ENCODE data around the gene RAB19.

Gene RAB19, protein sequence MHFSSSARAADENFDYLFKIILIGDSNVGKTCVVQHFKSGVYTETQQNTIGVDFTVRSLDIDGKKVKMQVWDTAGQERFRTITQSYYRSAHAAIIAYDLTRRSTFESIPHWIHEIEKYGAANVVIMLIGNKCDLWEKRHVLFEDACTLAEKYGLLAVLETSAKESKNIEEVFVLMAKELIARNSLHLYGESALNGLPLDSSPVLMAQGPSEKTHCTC

GRCh38 chr7:140403878-140404564 is at the start of gene RAB19:
Gene RAB19 (plus strand): TSS chr7:140404058. CDS start chr7:140407647, 3,589 bp downstream.
- no peak for DNase-seq

- no peak for DNase-seq
These were observed 45.8 kb upstream of the RAB19 start for GRCh38 chr7:140358024-140358411.

DNA sequence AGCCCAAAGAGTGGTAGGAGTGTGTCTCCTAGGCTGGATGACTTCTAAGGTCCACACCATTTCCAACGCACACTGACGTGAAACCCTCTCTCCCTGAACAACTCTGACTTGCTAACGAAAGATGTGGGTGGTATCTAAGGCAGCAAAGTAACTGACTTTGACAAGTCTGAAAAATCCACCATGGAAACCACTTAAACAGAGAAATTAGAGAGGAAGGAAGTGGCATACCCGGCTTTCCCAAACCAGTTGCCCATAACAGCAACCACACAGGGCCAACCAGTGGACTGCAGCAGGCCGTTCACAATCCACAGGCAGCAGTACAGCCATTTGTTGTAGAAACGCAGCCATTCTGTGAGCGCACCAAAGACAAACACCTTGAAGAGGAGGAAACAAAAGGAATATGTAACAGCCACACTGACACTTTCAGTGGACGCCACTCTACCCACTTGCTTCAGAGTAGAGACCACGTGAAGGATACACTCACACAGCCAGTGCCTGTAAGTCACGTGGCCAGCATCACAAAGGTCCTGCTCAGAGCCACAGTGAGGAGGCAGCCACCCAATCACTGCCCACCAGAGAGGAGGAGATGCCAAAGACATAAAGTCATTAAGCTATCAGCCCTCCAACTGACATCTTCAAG is 45.3 kb upstream of the RAB19 start:
- no peak for DNase-seq

- DNase-seq = no peak
These were observed 43.1 kb upstream of the RAB19 start for GRCh38 chr7:140360697-140361229.

DNA sequence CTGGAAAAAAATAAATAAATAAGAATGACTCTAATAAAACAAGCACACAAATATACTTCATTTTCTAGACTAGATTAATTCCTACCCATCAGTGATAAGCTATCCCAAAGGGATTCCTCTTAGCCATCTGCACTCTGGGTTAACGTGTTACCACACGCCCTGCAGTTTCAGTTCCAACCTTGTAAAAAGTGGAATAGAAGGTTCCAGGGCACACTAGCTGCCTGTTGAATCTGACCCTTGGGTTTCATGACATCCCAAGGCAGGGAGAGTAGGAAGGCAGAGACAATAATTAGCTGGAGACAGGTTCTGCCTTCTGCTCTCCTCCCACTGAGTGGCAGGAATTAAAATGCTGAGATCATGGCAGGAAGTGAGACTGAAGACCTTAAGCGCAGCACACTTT is 39.0 kb upstream of the RAB19 start:
- no peak for DNase-seq

GRCh38 chr7:140367528-140367927 is 36.3 kb upstream of the RAB19 start:
- DNase-seq = no peak

GRCh38 chr7:140369294-140369693 is 34.6 kb upstream of the RAB19 start:
- DNase-seq = no peak

- no peak for DNase-seq
These were observed 28.5 kb upstream of the RAB19 start for GRCh38 chr7:140375323-140375722.

GRCh38 chr7:140375892-140376730 is 27.7 kb upstream of the RAB19 start:
- no peak for DNase-seq

DNA sequence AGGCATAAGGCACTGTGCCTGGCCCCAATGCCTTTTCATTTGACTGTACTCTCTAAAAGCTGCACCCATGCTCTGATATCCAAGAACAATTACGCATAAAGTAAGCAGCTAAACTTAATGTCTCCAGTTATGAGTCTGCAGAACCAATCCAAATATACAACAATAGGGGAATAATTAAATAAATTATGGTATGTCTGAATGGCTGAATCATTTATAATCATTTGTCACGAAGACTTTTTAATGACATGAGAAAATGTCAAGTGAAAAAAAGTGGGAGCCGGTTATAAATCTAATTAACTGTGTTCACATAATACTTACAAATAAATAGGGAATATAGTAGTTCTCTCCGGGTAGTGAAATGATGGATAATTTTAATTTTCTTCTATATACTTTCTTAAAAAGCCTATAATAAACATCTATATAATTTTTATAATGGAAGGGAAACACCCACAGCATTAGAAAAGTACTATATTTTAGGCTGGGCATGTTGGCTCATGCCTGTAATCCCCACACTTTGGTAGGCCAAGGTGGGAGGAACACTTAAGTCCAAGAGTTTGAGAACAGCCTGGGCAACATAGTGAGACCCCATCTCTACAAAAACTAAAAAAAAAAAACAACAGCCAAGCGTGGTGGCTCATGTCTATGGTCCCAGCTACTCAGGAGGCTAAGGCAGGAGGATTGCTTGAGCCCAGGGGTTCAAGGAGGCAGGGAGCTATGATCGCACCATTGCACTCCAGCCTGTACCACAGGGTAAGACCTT is 19.7 kb upstream of the RAB19 start:
- DNase-seq = no peak

- no peak for DNase-seq
These were observed 18.8 kb upstream of the RAB19 start for GRCh38 chr7:140384894-140385545.

DNA sequence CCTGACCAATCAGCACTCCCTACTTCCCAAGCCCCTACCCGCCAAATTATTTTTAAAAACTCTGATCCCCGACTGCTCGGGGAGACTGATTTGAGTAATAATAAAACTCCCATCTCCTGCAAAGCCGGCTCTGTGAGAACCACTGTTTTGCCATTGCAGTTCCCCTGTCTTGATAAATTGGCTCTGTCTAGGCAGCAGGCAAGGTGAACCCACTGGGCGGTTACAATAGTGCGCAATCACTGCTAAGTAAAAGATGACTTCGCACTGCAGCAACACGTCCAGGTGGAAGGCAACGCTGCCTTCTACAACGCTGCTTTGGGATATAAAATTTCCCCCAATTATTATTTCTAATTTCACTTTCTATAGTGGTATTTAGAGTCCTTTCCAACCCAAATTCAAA is 14.4 kb upstream of the RAB19 start:
- no peak for DNase-seq

DNA sequence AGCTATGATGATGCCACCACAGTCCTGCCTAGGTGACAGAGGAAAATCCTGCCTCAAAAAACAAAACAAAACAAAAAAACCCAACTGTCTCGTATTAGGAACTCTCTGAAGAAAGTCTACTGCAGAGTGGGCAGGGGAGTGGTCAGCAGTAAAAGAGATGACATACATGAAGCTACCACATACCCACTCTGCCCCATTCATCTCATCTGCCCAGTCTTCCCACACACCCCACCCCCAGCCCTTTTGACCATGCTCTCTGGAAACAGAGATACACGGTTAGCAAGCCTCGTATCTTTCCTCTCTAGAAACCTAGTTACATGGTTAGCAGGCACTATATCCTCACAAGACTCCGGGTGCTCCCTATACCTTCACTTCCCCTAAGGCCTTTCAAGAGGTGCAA is 13.8 kb upstream of the RAB19 start:
- DNase-seq = no peak

DNA sequence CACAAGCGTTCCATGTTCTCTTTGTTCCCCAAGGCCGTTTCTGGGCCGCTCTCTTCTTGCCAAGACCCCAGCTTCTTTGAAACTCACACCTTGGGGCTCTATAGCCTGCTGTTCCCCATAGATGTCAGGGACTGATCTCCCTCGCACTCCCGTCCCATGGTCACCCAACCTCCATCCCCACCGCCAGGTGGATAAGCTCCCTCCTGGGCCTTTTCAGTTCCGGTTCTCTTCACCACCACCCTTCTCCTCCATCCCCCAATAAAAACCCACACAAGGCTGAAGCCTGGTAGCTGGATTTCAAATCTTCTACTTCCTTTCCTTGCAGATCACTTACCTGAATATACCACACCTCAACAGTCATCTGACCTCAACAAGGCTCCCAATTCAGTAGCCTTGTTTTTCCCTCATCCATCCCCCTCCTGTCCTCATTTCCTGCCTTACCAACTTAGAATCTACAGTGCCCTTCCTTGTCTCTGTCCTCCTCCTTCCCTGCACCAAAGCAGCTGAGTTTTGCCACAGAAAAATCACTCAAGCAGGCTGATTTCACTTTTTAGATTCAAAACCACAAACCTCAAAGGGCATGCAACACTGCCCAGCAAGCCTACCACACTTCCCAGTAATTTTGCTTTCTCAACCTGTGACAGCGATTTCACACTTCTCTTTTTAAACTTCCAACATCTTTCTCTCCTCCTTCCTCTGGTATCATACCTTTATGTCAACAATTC is 13.2 kb upstream of the RAB19 start:
- peak; percentile 58 for DNase-seq

DNA sequence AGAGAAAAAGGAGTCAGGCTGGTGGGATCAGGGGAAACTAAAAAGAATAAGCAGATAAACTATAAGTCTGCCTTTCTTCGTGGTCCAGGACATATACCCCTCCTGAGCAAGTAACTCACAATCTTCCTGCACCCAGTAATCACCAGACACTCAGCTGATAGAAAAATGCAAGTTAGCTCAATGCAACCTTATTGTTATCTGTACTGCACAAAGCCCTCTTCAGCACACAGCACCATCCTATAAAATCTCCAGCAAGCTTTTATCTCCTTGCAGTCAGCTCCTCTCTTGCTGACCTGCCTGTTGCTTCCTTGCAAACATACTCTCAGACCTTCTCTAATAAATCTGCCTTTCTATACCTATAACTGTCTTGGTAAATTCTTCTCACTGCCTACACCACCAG is 12.2 kb upstream of the RAB19 start:
- DNase-seq = no peak

GRCh38 chr7:140393756-140394306 is 10.0 kb upstream of the RAB19 start:
- no peak for DNase-seq

GRCh38 chr7:140397784-140398750 is 5.8 kb upstream of the RAB19 start, which contains the start of gene SLC37A3:
Gene SLC37A3 (minus strand): TSS chr7:140398530. CDS start chr7:140382526, 16,004 bp downstream.
- DNase-seq = no peak

DNA sequence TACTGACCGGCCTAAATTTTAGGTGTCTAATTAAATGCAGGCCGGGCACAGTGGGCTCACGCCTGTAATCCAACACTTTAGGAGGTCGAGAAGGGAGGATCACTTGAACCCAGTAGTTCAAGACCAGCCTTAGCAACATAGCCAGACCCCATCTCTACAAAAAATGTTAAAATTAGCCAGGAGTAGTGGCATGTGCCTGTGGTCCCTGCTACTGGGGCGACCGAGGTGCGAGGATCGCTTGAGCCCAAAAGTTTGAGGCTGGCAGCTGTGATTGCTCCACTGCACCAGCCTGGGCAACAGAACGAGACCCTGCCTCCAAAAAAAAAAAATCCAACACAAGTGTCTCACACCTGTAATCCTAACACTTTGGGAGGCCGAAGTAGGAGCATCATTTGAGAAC is 5.0 kb upstream of the RAB19 start:
- DNase-seq = no peak

DNA sequence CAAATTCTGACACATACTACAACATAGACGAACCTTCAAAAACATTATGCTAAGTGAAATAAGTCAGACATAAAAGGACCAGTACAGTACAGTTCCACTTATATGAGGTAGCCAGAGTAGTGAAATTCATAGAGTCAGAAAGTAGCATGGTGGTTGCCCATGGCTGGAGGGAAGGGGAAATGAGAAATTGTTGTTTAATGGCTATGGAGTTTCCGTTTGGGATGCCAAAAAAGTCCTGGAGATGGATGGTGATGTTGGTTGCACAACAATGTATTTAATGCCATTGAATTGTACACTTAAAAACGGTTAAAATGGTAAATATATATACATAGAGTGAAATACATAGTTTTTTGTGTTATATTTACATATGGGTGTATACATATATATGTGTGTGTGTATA is 3.5 kb upstream of the RAB19 start:
- no peak for DNase-seq
